ENCODE results near the gene ACTMAP. TPM values are rescaled to one million over a fixed set of nuclear protein-coding genes. Genes with fewer than 3 reads are reported as not detected.
A peak's percentile ranks its signal among the peaks of the same experiment; 100 is the strongest.

ACTMAP gene
- total RNA-seq, 2 donors from 2014 or later: 3.7 to 5.3 TPM

- peaks cover 0 to 5% of the 10 kb centered on the region in 2 donors for H3K4me1 ChIP-seq
- no peaks in the 10 kb centered on the region for H3K27me3 ChIP-seq
- DNase-seq (ENCODE audit: low spot score): no peak
- H3K9me3 ChIP-seq: no peaks in the 10 kb centered on the region
- TF ChIP-seq CTCF (IDR thresholded peaks at IDR 0.05): no peak
- no peaks in the 10 kb centered on the region for H3K36me3 ChIP-seq
- no peak overlapping the region for H3K4me3 ChIP-seq
- H3K27ac ChIP-seq: no peak overlapping the region
Measured at GRCh38 chr19:40783711-40784110, 33.4 kb upstream of the ACTMAP start.

GRCh38 chr19:40781140-40781539, 30.9 kb upstream of the ACTMAP start:
- no peak for DNase-seq (ENCODE audit: low spot score)
- H3K27me3 ChIP-seq: no peaks in the 10 kb centered on the region
- H3K4me3 ChIP-seq: no peak overlapping the region
- H3K4me1 ChIP-seq: peaks cover 0 to 15% of the 10 kb centered on the region in 2 donors
- no peak overlapping the region for H3K27ac ChIP-seq
- no peaks in the 10 kb centered on the region for H3K9me3 ChIP-seq
- no peaks in the 10 kb centered on the region for H3K36me3 ChIP-seq
- TF ChIP-seq CTCF (IDR thresholded peaks at IDR 0.05): no peak

- Histone ChIP-seq H3K4me1 (peaks cover 0 to 15% of the 10 kb centered on the region in 2 donors), H3K27me3 (no peaks in the 10 kb centered on the region), H3K36me3 (no peaks in the 10 kb centered on the region), H3K27ac (no peak overlapping the region), H3K4me3 (no peak overlapping the region), H3K9me3 (no peaks in the 10 kb centered on the region)
- no peak for TF ChIP-seq CTCF (IDR thresholded peaks at IDR 0.05)
- DNase-seq (ENCODE audit: low spot score): no peak
Measured at GRCh38 chr19:40780582-40780981, 30.3 kb upstream of the ACTMAP start.

GRCh38 chr19:40778706-40779284, 28.5 kb upstream of the ACTMAP start:
- no peak for DNase-seq (ENCODE audit: low spot score)
- Histone ChIP-seq H3K4me3 (peak overlapping the region; percentile 74 to 81), H3K27me3 (no peaks in the 10 kb centered on the region), H3K27ac (peak overlapping the region; percentile 94 to 95), H3K9me3 (no peaks in the 10 kb centered on the region), H3K36me3 (no peaks in the 10 kb centered on the region), H3K4me1 (peaks cover 0 to 15% of the 10 kb centered on the region in 2 donors)
- no peak for TF ChIP-seq CTCF (IDR thresholded peaks at IDR 0.05)

GRCh38 chr19:40777937-40778705, 27.8 kb upstream of the ACTMAP start, which contains the start of gene RAB4B:
RAB4B (plus strand) TSS chr19:40778247; CDS start chr19:40778376, 129 bp downstream.
- Histone ChIP-seq H3K27ac (peak within 1 kb of the TSS; percentile 94 to 95), H3K4me1 (peaks cover 0 to 15% of the 10 kb centered on the region in 2 donors), H3K4me3 (peak within 1 kb of the TSS; percentile 74 to 81), H3K36me3 (no peaks in the 10 kb centered on the region), H3K9me3 (no peaks in the 10 kb centered on the region), H3K27me3 (no peaks in the 10 kb centered on the region)
- no peak for TF ChIP-seq CTCF (IDR thresholded peaks at IDR 0.05)
- DNase-seq (ENCODE audit: low spot score): peak; percentile 100

All from right atrium auricular region (tissue), 2 donors.